Measurements from ENCODE around the gene SHISA8.
"Not testable (repeated sequence)": the region's sequence is repeated elsewhere in the genome, so short reads cannot be mapped to it uniquely, and the experiment has no call there.

SHISA8 gene

GRCh38 chr22:41951898-41952474 is 37.1 kb upstream of the SHISA8 start, which contains the start of gene SMIM45:
SMIM45 (plus strand) TSS chr22:41952150.
- H3K9me3 Mint-ChIP-seq = no peaks in the 10 kb centered on the region

GRCh38 chr22:41949297-41949965 is 34.6 kb upstream of the SHISA8 start:
- Mint-ChIP-seq H3K36me3 (ENCODE audit: low read depth) (peaks cover 4% of the 10 kb centered on the region), H3K4me3 (peak overlapping the region in 1 of 3 experiments; percentile 24), H3K9me3 (no peaks in the 10 kb centered on the region), H3K27me3 (ENCODE audit: low read depth) (no peaks in the 10 kb centered on the region), H3K4me1 (peaks cover 21% of the 10 kb centered on the region), H3K27ac (peak overlapping the region; percentile 29 to 78 (median 43))
- TF ChIP-seq CTCF (IDR thresholded peaks at IDR 0.05; ENCODE audit: unreplicated experiment in 3 of 3) = no peak

More at GRCh38 chr22:41951898-41952474, 37.1 kb upstream of the SHISA8 start, which contains the start of gene SMIM45:
- no peaks in the 10 kb centered on the region for H3K27me3 Mint-ChIP-seq (ENCODE audit: low read depth)
- no peaks in the 10 kb centered on the region for H3K36me3 Mint-ChIP-seq (ENCODE audit: low read depth)
- H3K27ac Mint-ChIP-seq = peak within 1 kb of the TSS in 2 of 3 experiments; percentile 63 to 74
- no peak for TF ChIP-seq CTCF (IDR thresholded peaks at IDR 0.05; ENCODE audit: unreplicated experiment in 3 of 3)
- H3K4me3 Mint-ChIP-seq = no peak within 1 kb of the TSS
- peaks cover 9% of the 10 kb centered on the region for H3K4me1 Mint-ChIP-seq

GRCh38 chr22:41948928-41949296 is 34.0 kb upstream of the SHISA8 start:
- H3K27ac Mint-ChIP-seq = peak overlapping the region; percentile 29 to 78 (median 43)
- peaks cover 21% of the 10 kb centered on the region for H3K4me1 Mint-ChIP-seq
- H3K4me3 Mint-ChIP-seq; H3K36me3 Mint-ChIP-seq (ENCODE audit: low read depth); H3K27me3 Mint-ChIP-seq (ENCODE audit: low read depth); H3K9me3 Mint-ChIP-seq: not testable (repeated sequence)

- H3K9me3 Mint-ChIP-seq = no peaks in the 10 kb centered on the region
- H3K27ac Mint-ChIP-seq = peak overlapping the region in 1 of 3 experiments; percentile 46
- no peak for TF ChIP-seq CTCF (IDR thresholded peaks at IDR 0.05; ENCODE audit: unreplicated experiment in 3 of 3)
- peak overlapping the region in 2 of 3 experiments; percentile 91 to 95 for H3K4me3 Mint-ChIP-seq
- H3K4me1 Mint-ChIP-seq = peaks cover 21% of the 10 kb centered on the region
- no peaks in the 10 kb centered on the region for H3K27me3 Mint-ChIP-seq (ENCODE audit: low read depth)
- H3K36me3 Mint-ChIP-seq (ENCODE audit: low read depth) = peaks cover 8% of the 10 kb centered on the region
These were observed 33.3 kb upstream of the SHISA8 start for GRCh38 chr22:41948142-41948541.

GRCh38 chr22:41947424-41948080 is 32.7 kb upstream of the SHISA8 start:
- TF ChIP-seq CTCF (IDR thresholded peaks at IDR 0.05; ENCODE audit: unreplicated experiment in 3 of 3) = no peak
- H3K4me1 Mint-ChIP-seq = peaks cover 21% of the 10 kb centered on the region

GRCh38 chr22:41946629-41947423 is 32.0 kb upstream of the SHISA8 start, which contains the start of gene CENPM:
CENPM (minus strand) TSS chr22:41947152; CDS start chr22:41947076, 76 bp downstream.
- TF ChIP-seq CTCF (IDR thresholded peaks at IDR 0.05; ENCODE audit: unreplicated experiment in 3 of 3) = no peak
- peak within 1 kb of the TSS; percentile 78 to 91 (median 86) for H3K27ac Mint-ChIP-seq
- no peaks in the 10 kb centered on the region for H3K9me3 Mint-ChIP-seq
- H3K27me3 Mint-ChIP-seq (ENCODE audit: low read depth) = no peaks in the 10 kb centered on the region
- H3K4me1 Mint-ChIP-seq = peaks cover 21% of the 10 kb centered on the region
- H3K4me3 Mint-ChIP-seq = peak within 1 kb of the TSS; percentile 91 to 95 (median 93)
- peaks cover 10% of the 10 kb centered on the region for H3K36me3 Mint-ChIP-seq (ENCODE audit: low read depth)

More at GRCh38 chr22:41947424-41948080, 32.7 kb upstream of the SHISA8 start:
- H3K4me3 Mint-ChIP-seq = peak overlapping the region; percentile 91 to 95 (median 93)
- no peaks in the 10 kb centered on the region for H3K27me3 Mint-ChIP-seq (ENCODE audit: low read depth)
- peak overlapping the region; percentile 78 to 91 (median 86) for H3K27ac Mint-ChIP-seq
- H3K9me3 Mint-ChIP-seq = no peaks in the 10 kb centered on the region
- peaks cover 8% of the 10 kb centered on the region for H3K36me3 Mint-ChIP-seq (ENCODE audit: low read depth)
